Smooth muscle cell (in vitro differentiated cells): ENCODE measurements around the gene OSBP2. TPM values are rescaled to one million over a fixed set of nuclear protein-coding genes. Genes with fewer than 3 reads are reported as not detected.

Experiments
- DNase-seq: peaks from one replicate; lab custom pipeline; 2025; ENCODE audit not compliant: unreplicated experiment; lab: John Stamatoyannopoulos, UW
- H2AFZ ChIP-seq: fragments of 200-600 bp; sonication (generic); 2 replicates; pipeline ENCODE4 v1.6.0; 2016; ENCODE audit warnings: antibody characterized with exemption, low read depth, mild to moderate bottlenecking
- H3F3A ChIP-seq: fragments of 200-600 bp; sonication (generic); 2 replicates; pipeline ENCODE4 v1.6.0; 2017; ENCODE audit warnings: antibody characterized with exemption, low read depth
- H3K27ac ChIP-seq: fragments of 200-600 bp; sonication (generic); 2 replicates; pipeline ENCODE4 v1.5.1; 2016; ENCODE audit warnings: low read depth, mild to moderate bottlenecking
- H3K27me3 ChIP-seq: fragments of 200-600 bp; sonication (generic); 2 replicates; pipeline ENCODE4 v1.6.1; 2016; ENCODE audit warnings: low read depth, mild to moderate bottlenecking
- H3K36me3 ChIP-seq: fragments of 200-600 bp; sonication (generic); 2 replicates; pipeline ENCODE4 v1.5.1; 2016; ENCODE audit warnings: low read depth
- H3K4me1 ChIP-seq: fragments of 200-600 bp; sonication (generic); 2 replicates; pipeline ENCODE4 v1.5.1; 2016; ENCODE audit warnings: low read depth
- H3K4me2 ChIP-seq: fragments of 200-600 bp; sonication (generic); 2 replicates; pipeline ENCODE4 v1.6.0; 2016; ENCODE audit warnings: mild to moderate bottlenecking
- H3K4me3 ChIP-seq: fragments of 200-600 bp; sonication (generic); 2 replicates; pipeline ENCODE4 v1.5.1; 2016; ENCODE audit warnings: mild to moderate bottlenecking
- H3K79me2 ChIP-seq: fragments of 200-600 bp; sonication (generic); 2 replicates; pipeline ENCODE4 v1.6.0; 2016; ENCODE audit warnings: low read depth, mild to moderate bottlenecking
- H3K9ac ChIP-seq: fragments of 200-600 bp; sonication (generic); 2 replicates; pipeline ENCODE4 v1.6.0; 2016; ENCODE audit warnings: low read depth
- H3K9me3 ChIP-seq: fragments of 200-600 bp; sonication (generic); replicated peaks from 2 replicates; pipeline ENCODE4 v1.5.1; 2016; ENCODE audit warnings: low read depth
- H4K20me1 ChIP-seq: fragments of 200-600 bp; sonication (generic); 2 replicates; pipeline ENCODE4 v1.6.0; 2016; ENCODE audit warnings: low read depth
- WGBS: methylation state at CpG from one replicate; pipeline ENCODE4 v1.1.7; 2016; ENCODE audit warnings: low lambda C conversion rate; 5-methylcytosine and 5-hydroxymethylcytosine counted together
- polyA plus RNA-seq: library from polyadenylated mRNA; unstranded; fragments of >200 nt; fragmentation: Nextera tagmentation; extraction: Ambion mirVana; gene quantifications from 2 replicates; pipeline ENCODE4 v1.2.1, GENCODE V29; 2016
- total RNA-seq: library from RNA; depleted of rRNA; stranded (reverse); fragments of >200 nt; gene quantifications from 2 replicates; pipeline ENCODE4 v1.2.3, GENCODE V29; 2014
- TF ChIP-seq, protein P1 (sequence below): fragments of 200-600 bp; sonication (generic); IDR thresholded peaks from 2 replicates; pipeline ENCODE4 v1.5.1; 2017; ENCODE audit warnings: borderline replicate concordance, mild to moderate bottlenecking, antibody characterized with exemption; ENCODE audit not compliant: insufficient read depth, poor library complexity, severe bottlenecking

OSBP2 gene
- total and polyA plus RNA-seq, 2 experiments from 2014 or later: 4.6 to 4.9 TPM

DNA sequence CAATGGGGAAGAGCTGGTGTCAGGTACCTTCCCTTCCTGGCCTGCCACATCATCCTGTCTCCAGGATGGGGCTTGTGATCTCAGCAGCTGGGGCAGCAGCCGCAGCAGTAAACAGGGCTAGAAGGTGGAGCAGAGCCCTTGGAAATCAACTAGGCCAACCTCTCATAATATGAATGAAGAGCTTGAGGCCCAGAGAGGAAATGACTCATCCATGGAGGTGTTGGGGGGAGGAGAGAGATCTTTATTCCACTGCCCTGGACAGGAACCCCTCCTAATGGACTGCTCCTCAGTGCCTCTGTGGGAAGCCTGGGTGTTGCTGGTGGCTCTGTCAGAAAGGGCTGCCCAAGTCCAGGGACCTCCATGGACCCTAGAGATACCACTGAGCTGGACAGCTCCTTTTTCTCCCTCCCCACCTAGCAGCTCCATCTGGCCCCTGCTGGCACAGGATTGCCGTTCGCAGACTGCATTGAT is 111.8 kb downstream of the OSBP2 start:
- H2AFZ ChIP-seq: no peak overlapping the region
- no peaks in the 10 kb centered on the region for H3K4me1 ChIP-seq
- H3K27me3 ChIP-seq: peaks cover 38% of the 10 kb centered on the region
- no peaks in the 10 kb centered on the region for H3K9me3 ChIP-seq
- no peak overlapping the region for H3K4me3 ChIP-seq
- no peak overlapping the region for H3K27ac ChIP-seq
- TF ChIP-seq, protein P1, sequence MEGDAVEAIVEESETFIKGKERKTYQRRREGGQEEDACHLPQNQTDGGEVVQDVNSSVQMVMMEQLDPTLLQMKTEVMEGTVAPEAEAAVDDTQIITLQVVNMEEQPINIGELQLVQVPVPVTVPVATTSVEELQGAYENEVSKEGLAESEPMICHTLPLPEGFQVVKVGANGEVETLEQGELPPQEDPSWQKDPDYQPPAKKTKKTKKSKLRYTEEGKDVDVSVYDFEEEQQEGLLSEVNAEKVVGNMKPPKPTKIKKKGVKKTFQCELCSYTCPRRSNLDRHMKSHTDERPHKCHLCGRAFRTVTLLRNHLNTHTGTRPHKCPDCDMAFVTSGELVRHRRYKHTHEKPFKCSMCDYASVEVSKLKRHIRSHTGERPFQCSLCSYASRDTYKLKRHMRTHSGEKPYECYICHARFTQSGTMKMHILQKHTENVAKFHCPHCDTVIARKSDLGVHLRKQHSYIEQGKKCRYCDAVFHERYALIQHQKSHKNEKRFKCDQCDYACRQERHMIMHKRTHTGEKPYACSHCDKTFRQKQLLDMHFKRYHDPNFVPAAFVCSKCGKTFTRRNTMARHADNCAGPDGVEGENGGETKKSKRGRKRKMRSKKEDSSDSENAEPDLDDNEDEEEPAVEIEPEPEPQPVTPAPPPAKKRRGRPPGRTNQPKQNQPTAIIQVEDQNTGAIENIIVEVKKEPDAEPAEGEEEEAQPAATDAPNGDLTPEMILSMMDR: no peak
- H3K4me2 ChIP-seq: no peak overlapping the region
- H3K9ac ChIP-seq: no peak overlapping the region
- no peak for DNase-seq
- WGBS: 48% methylated on average over 3 of the region's 3 CpGs
- H3K36me3 ChIP-seq: no peaks in the 10 kb centered on the region
- no peaks in the 10 kb centered on the region for H3F3A ChIP-seq
- no peaks in the 10 kb centered on the region for H3K79me2 ChIP-seq
- peaks cover 17% of the 10 kb centered on the region for H4K20me1 ChIP-seq

DNA sequence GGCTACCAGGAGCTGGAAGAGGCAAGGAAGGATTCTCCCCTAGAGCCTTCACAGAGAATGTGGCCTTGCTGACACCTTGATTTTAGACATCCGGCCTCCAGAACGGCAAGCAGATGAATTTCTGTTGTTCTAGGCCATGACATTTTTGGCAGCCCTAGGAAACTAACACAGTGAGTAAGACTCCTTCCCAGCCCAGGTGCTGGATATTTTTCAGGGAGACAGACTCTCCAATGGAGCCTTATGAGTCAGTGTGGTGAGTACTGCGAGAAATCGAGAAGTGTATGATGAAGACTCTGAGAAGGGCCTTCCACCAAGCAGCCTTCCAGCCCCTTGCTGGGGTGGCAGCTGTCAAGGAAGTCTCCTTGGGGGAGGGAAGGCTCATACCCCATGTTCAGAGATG is 114.4 kb downstream of the OSBP2 start:
- H3F3A ChIP-seq: no peaks in the 10 kb centered on the region
- H3K4me3 ChIP-seq: no peak overlapping the region
- no peak overlapping the region for H2AFZ ChIP-seq
- H3K27ac ChIP-seq: no peak overlapping the region
- DNase-seq: no peak
- no peaks in the 10 kb centered on the region for H4K20me1 ChIP-seq
- no peak overlapping the region for H3K9ac ChIP-seq
- no peaks in the 10 kb centered on the region for H3K9me3 ChIP-seq
- H3K79me2 ChIP-seq: no peaks in the 10 kb centered on the region
- H3K36me3 ChIP-seq: no peaks in the 10 kb centered on the region
- H3K4me2 ChIP-seq: no peak overlapping the region
- no peaks in the 10 kb centered on the region for H3K4me1 ChIP-seq
- H3K27me3 ChIP-seq: peaks cover 17% of the 10 kb centered on the region
- WGBS: 98% methylated on average over 4 of the region's 4 CpGs
- TF ChIP-seq, protein P1: no peak

DNA sequence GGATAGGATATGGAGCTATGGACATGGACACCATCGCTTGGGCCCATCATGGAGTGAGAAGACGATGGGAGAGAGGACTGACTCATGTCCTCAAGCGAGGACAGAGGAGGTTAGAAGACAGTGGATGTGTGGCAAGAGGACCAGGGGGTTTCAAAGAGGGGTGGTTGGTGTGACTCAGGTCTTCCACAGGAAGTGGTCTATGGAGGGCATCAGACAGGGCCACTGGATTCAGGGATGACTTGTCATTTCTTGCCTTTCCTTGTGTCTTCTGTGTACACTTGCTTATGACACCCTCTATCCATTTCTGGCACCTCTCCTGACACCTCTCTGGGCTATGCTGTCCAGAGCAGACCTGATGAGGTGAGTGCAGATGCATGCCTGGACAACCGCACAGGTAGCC is 115.4 kb downstream of the OSBP2 start:
- Histone ChIP-seq H3K4me1 (no peaks in the 10 kb centered on the region), H2AFZ (no peak overlapping the region), H3K36me3 (no peaks in the 10 kb centered on the region), H4K20me1 (no peaks in the 10 kb centered on the region), H3K9me3 (no peaks in the 10 kb centered on the region), H3K4me2 (no peak overlapping the region), H3K9ac (no peak overlapping the region), H3K4me3 (no peak overlapping the region), H3K27me3 (peaks cover 7% of the 10 kb centered on the region), H3K27ac (no peak overlapping the region), H3F3A (no peaks in the 10 kb centered on the region), H3K79me2 (no peaks in the 10 kb centered on the region)
- no peak for DNase-seq
- 96% methylated on average over 4 of the region's 4 CpGs for WGBS
- TF ChIP-seq, protein P1: no peak

DNA sequence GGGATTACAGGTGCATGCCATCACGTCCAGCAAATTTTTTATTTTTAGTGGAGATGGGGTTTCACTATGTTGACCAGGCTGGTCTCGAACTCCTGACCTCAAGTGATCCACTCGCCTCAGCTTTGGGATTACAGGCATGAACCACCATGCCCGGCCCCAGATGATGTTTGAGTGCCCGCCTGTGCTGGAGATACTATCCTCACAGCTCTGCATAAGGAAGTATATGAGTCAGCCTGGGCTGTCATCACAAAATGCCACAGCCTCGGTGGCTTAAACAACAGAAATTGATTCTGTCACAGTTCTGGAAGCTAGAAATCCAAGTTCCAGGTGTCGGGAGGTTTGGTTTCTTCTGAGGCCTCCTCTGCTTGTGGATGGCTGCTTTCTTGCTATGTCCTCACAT is 119.3 kb downstream of the OSBP2 start:
- no peak for DNase-seq
- no peaks in the 10 kb centered on the region for H3K4me1 ChIP-seq
- no peaks in the 10 kb centered on the region for H3K79me2 ChIP-seq
- no peaks in the 10 kb centered on the region for H3K36me3 ChIP-seq
- WGBS: 82% methylated on average over 7 of the region's 7 CpGs
- H2AFZ ChIP-seq: no peak overlapping the region
- TF ChIP-seq, protein P1: no peak
- peaks cover 7% of the 10 kb centered on the region for H3K27me3 ChIP-seq
- no peak overlapping the region for H3K4me2 ChIP-seq
- H3K4me3 ChIP-seq: no peak overlapping the region
- no peaks in the 10 kb centered on the region for H3F3A ChIP-seq
- no peaks in the 10 kb centered on the region for H4K20me1 ChIP-seq
- no peaks in the 10 kb centered on the region for H3K9me3 ChIP-seq
- no peak overlapping the region for H3K9ac ChIP-seq
- no peak overlapping the region for H3K27ac ChIP-seq
